ENCODE results near the gene GARIN5B. TPM values are rescaled to one million over a fixed set of nuclear protein-coding genes. Genes with fewer than 3 reads are reported as not detected.

The GARIN5B gene
- polyA plus RNA-seq, 1 of the 3 experiments (the other 2 are of a cell fraction) = not detected

DNA sequence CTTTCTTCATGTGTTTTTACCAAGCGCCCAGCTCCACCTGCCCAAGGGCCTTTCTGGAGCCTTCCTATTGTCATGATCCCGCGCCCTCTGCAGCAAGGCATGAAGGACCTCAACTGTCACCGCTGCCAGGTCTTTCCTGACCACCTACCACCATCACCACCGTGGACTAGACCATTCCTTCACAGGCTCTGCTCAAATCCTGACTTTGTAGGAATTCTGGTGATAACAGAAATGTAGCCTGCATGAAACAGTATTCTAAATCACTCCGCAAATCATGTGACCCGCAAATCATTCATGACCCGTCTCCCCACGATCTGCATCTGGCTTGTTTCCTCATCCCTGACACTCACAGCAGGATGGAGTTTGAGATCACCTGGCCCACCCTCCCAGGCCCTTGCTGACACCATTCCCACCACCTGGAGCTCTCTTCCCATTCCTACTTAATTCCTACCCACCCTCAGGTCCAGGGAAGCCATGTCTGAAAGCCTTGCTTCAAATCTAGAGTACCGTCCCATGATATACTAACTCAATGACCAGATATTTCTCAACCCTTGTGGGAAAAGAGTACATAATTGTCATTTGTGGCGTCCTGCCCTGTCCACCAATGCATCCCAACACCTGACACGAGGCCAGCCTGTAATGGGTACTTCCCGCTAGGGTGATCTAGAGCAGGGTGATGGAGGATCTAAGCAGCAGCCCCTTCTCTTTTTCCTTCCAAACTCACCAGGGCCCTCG, 43.2 kb upstream of the GARIN5B start:
- H3K9ac ChIP-seq = peak overlapping the region; percentile 99
- peak overlapping the region; percentile 94 for H3K4me2 ChIP-seq
- H4K20me1 ChIP-seq (ENCODE audit: insufficient read depth) = peaks cover 51% of the 10 kb centered on the region
- H3K4me1 ChIP-seq (ENCODE audit: control insufficient read depth in 1 of 2, insufficient read depth in 2 of 2, low read depth in 1 of 2, low read length in 1 of 2) = peaks cover 12 to 29% of the 10 kb centered on the region in 2 experiments; a peak in 3 of 4 replicates
- TF ChIP-seq RCOR1 (IDR thresholded peaks at IDR 0.05; ENCODE audit: low read length) = no peak
- TF ChIP-seq EZH2phosphoT487 (IDR thresholded peaks at IDR 0.05; ENCODE audit: borderline replicate concordance, low read depth) = no peak
- no peak for TF ChIP-seq JUND (IDR thresholded peaks at IDR 0.05)
- TF ChIP-seq, protein P1, sequence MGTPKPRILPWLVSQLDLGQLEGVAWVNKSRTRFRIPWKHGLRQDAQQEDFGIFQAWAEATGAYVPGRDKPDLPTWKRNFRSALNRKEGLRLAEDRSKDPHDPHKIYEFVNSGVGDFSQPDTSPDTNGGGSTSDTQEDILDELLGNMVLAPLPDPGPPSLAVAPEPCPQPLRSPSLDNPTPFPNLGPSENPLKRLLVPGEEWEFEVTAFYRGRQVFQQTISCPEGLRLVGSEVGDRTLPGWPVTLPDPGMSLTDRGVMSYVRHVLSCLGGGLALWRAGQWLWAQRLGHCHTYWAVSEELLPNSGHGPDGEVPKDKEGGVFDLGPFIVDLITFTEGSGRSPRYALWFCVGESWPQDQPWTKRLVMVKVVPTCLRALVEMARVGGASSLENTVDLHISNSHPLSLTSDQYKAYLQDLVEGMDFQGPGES (IDR thresholded peaks at IDR 0.05; ENCODE audit: low read depth, low read length) = no peak
- no peak for TF ChIP-seq RFX5 (IDR thresholded peaks at IDR 0.05; ENCODE audit: low read length)
- no peak for TF ChIP-seq FOSL2 (IDR thresholded peaks at IDR 0.05; ENCODE audit: borderline replicate concordance, low read depth)
- no peak; the same call in 1 of the 2 replicates for TF ChIP-seq MXI1 (IDR thresholded peaks at IDR 0.05; ENCODE audit: low read depth, low read length)
- TF ChIP-seq TEAD4 (IDR thresholded peaks at IDR 0.05; ENCODE audit: borderline replicate concordance, insufficient read depth) = no peak
- no peak for TF ChIP-seq MEF2A (IDR thresholded peaks at IDR 0.05; ENCODE audit: borderline replicate concordance, low read depth)
- TF ChIP-seq EP300 (IDR thresholded peaks at IDR 0.05; ENCODE audit: borderline replicate concordance in 1 of 2, low read depth in 1 of 2, low read length in 1 of 2) = no peak
- TF ChIP-seq, protein P2, sequence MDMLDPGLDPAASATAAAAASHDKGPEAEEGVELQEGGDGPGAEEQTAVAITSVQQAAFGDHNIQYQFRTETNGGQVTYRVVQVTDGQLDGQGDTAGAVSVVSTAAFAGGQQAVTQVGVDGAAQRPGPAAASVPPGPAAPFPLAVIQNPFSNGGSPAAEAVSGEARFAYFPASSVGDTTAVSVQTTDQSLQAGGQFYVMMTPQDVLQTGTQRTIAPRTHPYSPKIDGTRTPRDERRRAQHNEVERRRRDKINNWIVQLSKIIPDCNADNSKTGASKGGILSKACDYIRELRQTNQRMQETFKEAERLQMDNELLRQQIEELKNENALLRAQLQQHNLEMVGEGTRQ (IDR thresholded peaks at IDR 0.05; ENCODE audit: borderline replicate concordance, low read depth, low read length) = no peak
- TF ChIP-seq, protein P3, sequence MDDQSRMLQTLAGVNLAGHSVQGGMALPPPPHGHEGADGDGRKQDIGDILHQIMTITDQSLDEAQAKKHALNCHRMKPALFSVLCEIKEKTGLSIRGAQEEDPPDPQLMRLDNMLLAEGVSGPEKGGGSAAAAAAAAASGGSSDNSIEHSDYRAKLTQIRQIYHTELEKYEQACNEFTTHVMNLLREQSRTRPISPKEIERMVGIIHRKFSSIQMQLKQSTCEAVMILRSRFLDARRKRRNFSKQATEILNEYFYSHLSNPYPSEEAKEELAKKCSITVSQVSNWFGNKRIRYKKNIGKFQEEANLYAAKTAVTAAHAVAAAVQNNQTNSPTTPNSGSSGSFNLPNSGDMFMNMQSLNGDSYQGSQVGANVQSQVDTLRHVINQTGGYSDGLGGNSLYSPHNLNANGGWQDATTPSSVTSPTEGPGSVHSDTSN (IDR thresholded peaks at IDR 0.05) = no peak
- TF ChIP-seq, protein P4, sequence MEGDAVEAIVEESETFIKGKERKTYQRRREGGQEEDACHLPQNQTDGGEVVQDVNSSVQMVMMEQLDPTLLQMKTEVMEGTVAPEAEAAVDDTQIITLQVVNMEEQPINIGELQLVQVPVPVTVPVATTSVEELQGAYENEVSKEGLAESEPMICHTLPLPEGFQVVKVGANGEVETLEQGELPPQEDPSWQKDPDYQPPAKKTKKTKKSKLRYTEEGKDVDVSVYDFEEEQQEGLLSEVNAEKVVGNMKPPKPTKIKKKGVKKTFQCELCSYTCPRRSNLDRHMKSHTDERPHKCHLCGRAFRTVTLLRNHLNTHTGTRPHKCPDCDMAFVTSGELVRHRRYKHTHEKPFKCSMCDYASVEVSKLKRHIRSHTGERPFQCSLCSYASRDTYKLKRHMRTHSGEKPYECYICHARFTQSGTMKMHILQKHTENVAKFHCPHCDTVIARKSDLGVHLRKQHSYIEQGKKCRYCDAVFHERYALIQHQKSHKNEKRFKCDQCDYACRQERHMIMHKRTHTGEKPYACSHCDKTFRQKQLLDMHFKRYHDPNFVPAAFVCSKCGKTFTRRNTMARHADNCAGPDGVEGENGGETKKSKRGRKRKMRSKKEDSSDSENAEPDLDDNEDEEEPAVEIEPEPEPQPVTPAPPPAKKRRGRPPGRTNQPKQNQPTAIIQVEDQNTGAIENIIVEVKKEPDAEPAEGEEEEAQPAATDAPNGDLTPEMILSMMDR (IDR thresholded peaks at IDR 0.05) = no peak
- TF ChIP-seq NRF1 (IDR thresholded peaks at IDR 0.05; ENCODE audit: low read depth, low read length) = no peak
- no peak for TF ChIP-seq POLR2AphosphoS5 (IDR thresholded peaks at IDR 0.05; ENCODE audit: low read depth, low read length)
- TF ChIP-seq GABPA (IDR thresholded peaks at IDR 0.05; ENCODE audit: low read depth) = no peak
- no peaks in the 10 kb centered on the region for H3K9me2 ChIP-seq
- peak overlapping the region; percentile 82 to 85 for H3K4me3 ChIP-seq (ENCODE audit: low read depth in 2 of 2, low read length in 1 of 2)
- no peak overlapping the region for H2AFZ ChIP-seq (ENCODE audit: low read depth)
- no peaks in the 10 kb centered on the region for H3K9me3 ChIP-seq
- H3K79me2 ChIP-seq (ENCODE audit: insufficient read depth) = peaks cover 57% of the 10 kb centered on the region
- H3F3A ChIP-seq (replicated peaks; ENCODE audit: insufficient read depth) = peaks cover 23% of the 10 kb centered on the region
- DNase-seq = no peak
- no peaks in the 10 kb centered on the region for H3K27me3 ChIP-seq (ENCODE audit: insufficient read depth)
- peak overlapping the region; percentile 97 to 98; a peak in 2 of 4 replicates for H3K27ac ChIP-seq (ENCODE audit: low read depth in 2 of 2, low read length in 1 of 2)
- 47% methylated on average over 14 of the region's 14 CpGs for WGBS (ENCODE audit: low lambda C conversion rate)
- ChIA-PET CTCF (interaction anchor here (1.1 to 1.5 kb wide), 3 partner anchors 12 to 98 kb away, joined by 3 to 7 read pairs (median 3); no protein-coding TSS in a partner anchor), POLR2A (interaction anchor here (1.1 to 1.9 kb wide), 5 partner anchors 14 to 105 kb away, joined by 3 to 33 read pairs (median 7); no protein-coding TSS in a partner anchor)
- peaks cover 24 to 27% of the 10 kb centered on the region in 2 experiments for H3K36me3 ChIP-seq (replicated peaks in 1 of 2; ENCODE audit: control insufficient read depth in 1 of 2, insufficient read depth in 2 of 2, low read length in 1 of 2)
